Measurements from ENCODE around the gene FAM200B. TPM values are rescaled to one million over a fixed set of nuclear protein-coding genes. Genes with fewer than 3 reads are reported as not detected.

FAM200B gene
- total RNA-seq, 1 donor, result 28.1 TPM

GRCh38 chr4:15736514-15737050, 55.0 kb downstream of the FAM200B start:
- no peak for TF ChIP-seq CTCF (IDR thresholded peaks at IDR 0.05; ENCODE audit: insufficient read depth, low read depth, low read length)
- no peak overlapping the region for H3K4me3 ChIP-seq (ENCODE audit: low read depth, low read length)
- DNase-seq (ENCODE audit: low read depth), result no peak

- no peak for DNase-seq (ENCODE audit: low read depth)
- TF ChIP-seq CTCF (IDR thresholded peaks at IDR 0.05; ENCODE audit: insufficient read depth, low read depth, low read length), result no peak
- no peak overlapping the region for H3K4me3 ChIP-seq (ENCODE audit: low read depth, low read length)
Measured at GRCh38 chr4:15737255-15737654, 55.6 kb downstream of the FAM200B start.

DNA sequence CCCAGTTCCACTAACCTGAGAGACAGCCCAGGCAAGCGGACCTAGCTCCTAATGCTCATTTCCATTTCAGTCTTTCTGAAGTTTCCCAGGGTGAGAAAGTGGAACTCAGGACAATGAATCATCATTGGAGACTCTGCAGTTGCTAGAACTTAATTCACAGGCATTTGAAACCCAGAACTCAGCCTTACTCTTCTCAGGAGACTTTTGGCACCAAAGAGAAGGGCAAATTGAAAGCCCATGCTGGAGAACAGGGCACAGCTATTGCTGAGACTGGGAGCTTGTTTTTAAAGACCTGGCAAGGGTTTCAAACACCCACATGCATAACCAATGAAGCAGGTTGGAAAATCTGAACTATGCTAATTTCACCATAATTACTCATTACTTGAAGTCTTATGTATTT, 57.2 kb downstream of the FAM200B start:
- no peak for DNase-seq (ENCODE audit: low read depth)
- no peak overlapping the region for H3K4me3 ChIP-seq (ENCODE audit: low read depth, low read length)

More for the DNA sequence above, 57.2 kb downstream of the FAM200B start:
- no peak for TF ChIP-seq CTCF (IDR thresholded peaks at IDR 0.05; ENCODE audit: insufficient read depth, low read depth, low read length)

Other genes with a start within 250 kb of the FAM200B start
- gene CC2D2A, start 211.9 kb upstream of the FAM200B start, total RNA-seq, result 23.7 and 26.7 TPM in 2 replicates
- gene FBXL5, start 26.5 kb upstream of the FAM200B start, total RNA-seq, result 88.9 and 157 TPM in 2 replicates
- 19.9 and 37.7 TPM in 2 replicates for gene BST1, start 21.2 kb downstream of the FAM200B start, total RNA-seq
- gene CD38, start 96.5 kb downstream of the FAM200B start, total RNA-seq, result under 0.01 TPM in 2 replicates